ENCODE data around the gene ZNF225.

The ZNF225 gene

DNA sequence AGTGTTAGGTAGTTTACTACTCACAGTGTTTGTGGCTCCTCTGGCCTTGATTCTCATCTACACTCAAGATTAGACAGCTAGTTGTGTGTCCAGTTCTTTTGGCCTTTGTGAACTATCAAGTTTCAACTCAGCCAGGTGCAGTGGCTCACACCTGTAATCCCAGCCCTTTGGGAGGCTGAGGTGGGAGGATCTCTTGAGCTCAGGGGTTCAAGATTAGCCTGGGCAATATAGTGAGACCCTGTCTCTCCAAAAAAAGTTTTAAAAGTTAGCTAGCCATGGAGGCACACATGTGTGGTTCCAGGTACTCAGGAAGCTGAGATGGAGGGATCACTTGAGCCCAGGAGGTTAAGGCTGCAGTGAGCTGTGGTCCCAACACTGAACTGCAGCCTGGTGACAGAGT, 67.8 kb downstream of the ZNF225 start:
- in situ Hi-C loops (cut with HindIII; ENCODE audit: low pct_unique_long_range_greater_than_20kb, low sequenced_read_pairs): no loop called here
- no peak for DNase-seq (ENCODE audit: low read depth in 1 of 2, low spot score in 1 of 2)
- no peak for TF ChIP-seq JUND (IDR thresholded peaks at IDR 0.05; ENCODE audit: low read depth)

GRCh38 chr19:44182145-44182544, 68.9 kb downstream of the ZNF225 start:
- in situ Hi-C loops (cut with HindIII; ENCODE audit: low pct_unique_long_range_greater_than_20kb, low sequenced_read_pairs): no loop called here
- TF ChIP-seq JUND (IDR thresholded peaks at IDR 0.05; ENCODE audit: low read depth): no peak
- DNase-seq (ENCODE audit: low read depth in 1 of 2, low spot score in 1 of 2): no peak

All from T47D (cell line).